ENCODE results near the gene SORBS1.

Gene SORBS1

DNA sequence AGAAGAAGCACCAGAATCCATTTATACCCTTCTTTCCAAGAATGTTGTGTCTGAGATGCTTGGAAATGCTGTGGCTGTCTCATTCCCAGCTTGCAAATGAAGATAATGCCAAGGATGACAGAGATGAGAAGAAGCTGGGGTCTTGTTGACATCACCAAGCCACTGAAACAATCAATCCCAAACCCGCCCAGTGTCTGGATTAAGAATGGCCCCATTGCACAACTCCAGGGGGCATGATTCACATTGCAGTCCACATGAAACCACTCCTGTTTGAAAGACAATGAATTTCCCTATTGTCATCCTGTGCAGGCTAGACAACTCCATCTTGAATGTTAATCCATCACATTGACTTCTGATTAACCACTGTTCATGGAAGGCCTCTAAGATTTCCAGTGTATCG lies 28.6 kb downstream of the SORBS1 start:
- TF ChIP-seq, protein P1, sequence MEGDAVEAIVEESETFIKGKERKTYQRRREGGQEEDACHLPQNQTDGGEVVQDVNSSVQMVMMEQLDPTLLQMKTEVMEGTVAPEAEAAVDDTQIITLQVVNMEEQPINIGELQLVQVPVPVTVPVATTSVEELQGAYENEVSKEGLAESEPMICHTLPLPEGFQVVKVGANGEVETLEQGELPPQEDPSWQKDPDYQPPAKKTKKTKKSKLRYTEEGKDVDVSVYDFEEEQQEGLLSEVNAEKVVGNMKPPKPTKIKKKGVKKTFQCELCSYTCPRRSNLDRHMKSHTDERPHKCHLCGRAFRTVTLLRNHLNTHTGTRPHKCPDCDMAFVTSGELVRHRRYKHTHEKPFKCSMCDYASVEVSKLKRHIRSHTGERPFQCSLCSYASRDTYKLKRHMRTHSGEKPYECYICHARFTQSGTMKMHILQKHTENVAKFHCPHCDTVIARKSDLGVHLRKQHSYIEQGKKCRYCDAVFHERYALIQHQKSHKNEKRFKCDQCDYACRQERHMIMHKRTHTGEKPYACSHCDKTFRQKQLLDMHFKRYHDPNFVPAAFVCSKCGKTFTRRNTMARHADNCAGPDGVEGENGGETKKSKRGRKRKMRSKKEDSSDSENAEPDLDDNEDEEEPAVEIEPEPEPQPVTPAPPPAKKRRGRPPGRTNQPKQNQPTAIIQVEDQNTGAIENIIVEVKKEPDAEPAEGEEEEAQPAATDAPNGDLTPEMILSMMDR (IDR thresholded peaks at IDR 0.05; ENCODE audit: low read depth, low read length), result no peak

DNA sequence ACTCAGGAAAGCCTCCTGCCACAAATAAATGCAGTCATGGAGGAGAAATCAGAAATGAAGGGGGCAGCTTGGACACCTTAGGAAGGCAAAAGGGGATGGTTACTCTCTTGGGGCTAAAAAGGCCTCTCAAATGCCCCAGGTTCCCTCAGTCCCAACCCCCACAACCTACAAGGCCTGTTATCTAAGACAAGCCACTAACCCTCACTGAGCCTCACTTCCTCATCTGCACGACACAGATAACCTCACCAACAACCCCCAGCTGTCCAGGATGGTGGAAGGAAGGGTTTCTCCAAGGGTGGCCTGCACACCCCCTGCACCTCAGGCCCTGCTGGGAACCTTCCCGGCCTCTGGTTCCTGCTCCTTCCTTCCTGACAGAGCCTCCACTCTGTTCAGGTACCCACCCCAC lies 29.2 kb downstream of the SORBS1 start:
- TF ChIP-seq, protein P1 (IDR thresholded peaks at IDR 0.05; ENCODE audit: low read depth, low read length), result no peak
- H3K4me3 ChIP-seq (ENCODE audit: low read depth, low read length), result no peak overlapping the region

More for the DNA sequence above, 28.6 kb downstream of the SORBS1 start:
- no peak overlapping the region for H3K4me3 ChIP-seq (ENCODE audit: low read depth, low read length)

DNA sequence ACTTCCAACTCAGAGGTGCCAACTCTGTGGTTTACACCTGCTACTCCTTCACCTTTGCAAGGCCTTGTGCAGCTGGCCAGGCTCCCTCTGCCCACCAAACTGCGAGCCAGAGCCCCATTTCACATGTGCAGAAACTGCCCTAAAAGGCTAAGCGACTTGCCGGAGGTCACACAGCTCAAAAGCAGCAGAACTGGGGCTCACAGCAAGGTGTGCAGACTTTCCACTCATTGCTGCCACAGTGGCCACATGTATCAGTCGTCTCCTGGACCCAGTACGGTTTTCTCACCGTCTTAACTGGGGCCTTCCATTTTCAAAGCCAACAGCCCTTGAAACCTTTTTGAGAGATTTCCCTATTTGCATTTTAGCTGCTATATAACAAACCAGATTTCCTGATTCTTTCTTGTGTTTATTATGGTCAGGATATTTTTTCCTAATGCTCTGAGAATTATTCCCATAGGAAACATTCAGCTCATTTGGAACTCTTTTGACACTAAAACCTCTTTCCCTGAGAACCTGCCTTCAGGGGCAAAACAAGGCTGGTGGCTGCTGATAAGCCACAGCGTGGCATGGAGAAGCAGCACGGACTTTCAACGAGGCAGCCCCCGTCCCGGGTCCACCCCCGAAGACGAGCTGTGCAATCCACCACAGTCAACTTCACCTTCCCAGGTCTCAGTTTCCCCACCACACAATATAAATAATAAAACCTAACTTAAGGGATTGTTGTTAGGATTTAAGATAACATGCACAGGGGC lies 29.9 kb downstream of the SORBS1 start:
- TF ChIP-seq, protein P1 (IDR thresholded peaks at IDR 0.05; ENCODE audit: low read depth, low read length), result no peak
- no peak overlapping the region for H3K4me3 ChIP-seq (ENCODE audit: low read depth, low read length)

DNA sequence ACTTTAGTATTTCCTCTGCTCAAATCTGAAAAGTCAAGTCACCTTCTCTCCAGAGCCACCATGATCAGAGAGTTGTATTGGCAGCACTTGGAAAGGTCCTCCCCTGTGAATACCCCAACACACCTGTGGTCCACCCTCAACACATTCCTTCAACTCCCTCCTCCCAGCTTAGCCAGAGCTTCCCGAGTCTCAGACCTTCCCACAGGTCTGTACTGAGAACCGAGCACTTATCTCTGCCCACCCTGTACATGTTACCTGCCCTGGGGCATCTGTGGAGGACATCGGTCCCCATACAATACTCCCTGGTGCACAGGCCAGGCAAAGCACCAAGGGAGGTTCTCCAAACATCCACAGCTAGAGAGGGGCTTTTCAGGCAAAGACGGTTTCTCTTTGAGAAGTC lies 30.6 kb downstream of the SORBS1 start:
- TF ChIP-seq, protein P1 (IDR thresholded peaks at IDR 0.05; ENCODE audit: low read depth, low read length), result no peak

DNA sequence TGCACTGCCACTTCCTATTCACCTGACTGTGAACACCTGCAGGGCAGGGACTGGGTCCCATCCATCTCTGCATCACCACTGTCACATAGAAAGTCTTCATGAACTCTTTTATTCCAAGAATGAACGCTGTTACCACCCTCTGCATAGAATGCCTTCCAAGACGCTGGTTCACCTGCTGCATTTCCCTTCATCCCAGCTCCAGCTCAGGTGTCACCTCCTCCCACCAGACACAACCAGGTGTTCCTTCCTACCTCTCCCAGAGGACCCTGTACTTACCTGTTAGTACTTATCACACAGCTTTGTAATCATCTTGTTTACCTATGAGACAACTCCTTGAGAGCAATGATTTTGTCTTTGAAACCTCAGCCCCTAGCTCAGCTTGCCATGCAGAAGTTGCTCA lies 31.1 kb downstream of the SORBS1 start:
- no peak overlapping the region for H3K4me3 ChIP-seq (ENCODE audit: low read depth, low read length)
- TF ChIP-seq, protein P1 (IDR thresholded peaks at IDR 0.05; ENCODE audit: low read depth, low read length), result no peak

More for the DNA sequence above, 30.6 kb downstream of the SORBS1 start:
- H3K4me3 ChIP-seq (ENCODE audit: low read depth, low read length), result no peak overlapping the region

DNA sequence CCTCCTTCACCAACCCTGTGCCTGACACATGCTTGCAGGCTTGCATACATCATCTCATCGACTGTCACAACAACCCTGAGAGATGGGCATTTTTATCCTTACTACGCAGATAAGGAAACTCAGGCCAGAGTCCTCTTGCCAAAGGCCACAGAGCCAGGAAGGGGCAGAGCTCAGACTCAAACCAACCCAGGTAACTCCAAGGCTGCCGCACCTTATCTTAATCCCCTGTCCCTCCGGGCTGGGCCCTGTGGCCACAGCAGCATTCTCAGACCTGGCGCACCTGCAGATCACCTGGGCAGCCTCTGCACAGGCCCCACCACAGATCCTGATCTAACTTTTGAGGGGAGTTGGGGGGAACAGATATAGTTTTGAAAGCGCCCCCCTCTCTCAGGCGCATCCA lies 35.1 kb downstream of the SORBS1 start:
- TF ChIP-seq, protein P1 (IDR thresholded peaks at IDR 0.05; ENCODE audit: low read depth, low read length), result no peak
- H3K4me3 ChIP-seq (ENCODE audit: low read depth, low read length), result no peak overlapping the region

DNA sequence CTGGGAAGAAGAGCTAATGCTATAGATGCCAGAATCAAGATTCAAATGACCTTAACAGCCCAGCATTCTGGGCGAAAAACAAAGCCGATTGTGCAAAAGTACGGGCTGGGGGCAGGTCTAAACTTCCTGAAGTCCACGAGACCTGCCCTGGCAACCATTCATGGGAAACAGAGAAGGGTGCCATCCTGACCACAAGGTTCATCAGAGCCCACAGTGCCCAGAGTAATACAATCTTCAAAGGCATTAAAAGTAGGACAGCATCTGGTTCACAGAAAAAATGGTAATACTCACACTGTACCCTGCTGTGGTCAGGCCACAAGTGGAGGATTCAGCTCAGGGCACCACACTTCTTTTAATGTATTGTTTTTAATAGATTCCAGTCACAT lies 36.1 kb downstream of the SORBS1 start:
- H3K4me3 ChIP-seq (ENCODE audit: low read depth, low read length), result no peak overlapping the region
- TF ChIP-seq, protein P1 (IDR thresholded peaks at IDR 0.05; ENCODE audit: low read depth, low read length), result no peak
